ENCODE results near the gene ARHGEF28. TPM values are rescaled to one million over a fixed set of nuclear protein-coding genes. Genes with fewer than 3 reads are reported as not detected.

ARHGEF28 gene
- total RNA-seq, 4 donors from 2014 or later = 30.9 to 54.7 (median 36.2) TPM

- intact Hi-C loops (cut with DNase I; ENCODE audit: low total_unique reads) = no loop called here
- TF ChIP-seq POLR2A (IDR thresholded peaks at IDR 0.05) = no peak
- TF ChIP-seq, protein P1, sequence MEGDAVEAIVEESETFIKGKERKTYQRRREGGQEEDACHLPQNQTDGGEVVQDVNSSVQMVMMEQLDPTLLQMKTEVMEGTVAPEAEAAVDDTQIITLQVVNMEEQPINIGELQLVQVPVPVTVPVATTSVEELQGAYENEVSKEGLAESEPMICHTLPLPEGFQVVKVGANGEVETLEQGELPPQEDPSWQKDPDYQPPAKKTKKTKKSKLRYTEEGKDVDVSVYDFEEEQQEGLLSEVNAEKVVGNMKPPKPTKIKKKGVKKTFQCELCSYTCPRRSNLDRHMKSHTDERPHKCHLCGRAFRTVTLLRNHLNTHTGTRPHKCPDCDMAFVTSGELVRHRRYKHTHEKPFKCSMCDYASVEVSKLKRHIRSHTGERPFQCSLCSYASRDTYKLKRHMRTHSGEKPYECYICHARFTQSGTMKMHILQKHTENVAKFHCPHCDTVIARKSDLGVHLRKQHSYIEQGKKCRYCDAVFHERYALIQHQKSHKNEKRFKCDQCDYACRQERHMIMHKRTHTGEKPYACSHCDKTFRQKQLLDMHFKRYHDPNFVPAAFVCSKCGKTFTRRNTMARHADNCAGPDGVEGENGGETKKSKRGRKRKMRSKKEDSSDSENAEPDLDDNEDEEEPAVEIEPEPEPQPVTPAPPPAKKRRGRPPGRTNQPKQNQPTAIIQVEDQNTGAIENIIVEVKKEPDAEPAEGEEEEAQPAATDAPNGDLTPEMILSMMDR (IDR thresholded peaks at IDR 0.05) = no peak
- WGBS, 2 donors = 53 to 62% methylated on average over 4 of the region's 4 CpGs
- DNase-seq (ENCODE audit: low spot score in 2 of 2) = no peak
- H3K4me3 ChIP-seq (ENCODE audit: low read depth, poor library complexity, severe bottlenecking) = no peak overlapping the region
Measured at GRCh38 chr5:73821003-73821402, 195.0 kb downstream of the ARHGEF28 start.

DNA sequence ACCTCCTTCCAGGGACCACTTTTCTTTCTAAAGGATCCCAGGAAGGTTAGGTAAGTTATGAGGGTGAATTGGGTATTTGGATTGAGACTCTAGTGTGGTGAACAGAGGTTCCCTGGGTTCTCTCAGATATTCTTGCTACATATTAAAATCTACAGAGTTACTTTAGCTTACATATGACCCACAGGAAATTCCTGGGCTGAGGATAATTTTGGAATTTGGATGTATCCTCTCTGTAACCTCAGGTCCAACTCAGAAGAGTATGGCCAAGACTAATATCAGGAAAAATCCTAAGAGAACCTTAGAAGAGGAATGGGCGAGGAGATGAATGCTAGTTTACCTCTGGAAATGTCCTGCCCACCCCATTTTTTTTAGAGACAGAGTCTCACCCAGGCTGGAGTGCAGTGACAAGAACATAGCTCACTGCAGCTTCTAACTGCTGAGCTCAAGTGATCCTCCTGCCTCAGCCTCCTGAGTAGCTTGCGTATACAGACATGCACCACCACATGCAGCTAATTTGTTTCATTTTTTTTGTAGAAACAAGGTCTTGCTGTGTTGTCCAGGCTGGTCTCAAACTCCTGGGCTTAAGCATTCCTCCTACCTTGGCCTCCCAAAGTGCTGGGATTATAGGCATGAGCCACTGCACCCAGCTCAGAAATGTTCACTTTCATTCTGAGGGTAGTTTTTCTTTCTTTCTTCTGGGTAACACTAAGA, 196.4 kb downstream of the ARHGEF28 start:
- 82 to 98% methylated on average over 2 of the region's 2 CpGs for WGBS, 2 donors
- intact Hi-C loops (cut with DNase I; ENCODE audit: low total_unique reads) = no loop called here
- DNase-seq (ENCODE audit: low spot score in 2 of 2) = no peak
- TF ChIP-seq, protein P1 (IDR thresholded peaks at IDR 0.05) = no peak
- TF ChIP-seq POLR2A (IDR thresholded peaks at IDR 0.05) = no peak
- H3K4me3 ChIP-seq (ENCODE audit: low read depth, poor library complexity, severe bottlenecking) = no peak overlapping the region

GRCh38 chr5:73822989-73823339, 197.0 kb downstream of the ARHGEF28 start:
- intact Hi-C loops (cut with DNase I; ENCODE audit: low total_unique reads) = no loop called here
- 31 to 55% methylated on average over 4 of the region's 4 CpGs for WGBS, 2 donors
- no peak for TF ChIP-seq POLR2A (IDR thresholded peaks at IDR 0.05)
- TF ChIP-seq, protein P1 (IDR thresholded peaks at IDR 0.05) = no peak
- DNase-seq (ENCODE audit: low spot score in 2 of 2) = no peak
- H3K4me3 ChIP-seq (ENCODE audit: low read depth, poor library complexity, severe bottlenecking) = no peak overlapping the region

DNA sequence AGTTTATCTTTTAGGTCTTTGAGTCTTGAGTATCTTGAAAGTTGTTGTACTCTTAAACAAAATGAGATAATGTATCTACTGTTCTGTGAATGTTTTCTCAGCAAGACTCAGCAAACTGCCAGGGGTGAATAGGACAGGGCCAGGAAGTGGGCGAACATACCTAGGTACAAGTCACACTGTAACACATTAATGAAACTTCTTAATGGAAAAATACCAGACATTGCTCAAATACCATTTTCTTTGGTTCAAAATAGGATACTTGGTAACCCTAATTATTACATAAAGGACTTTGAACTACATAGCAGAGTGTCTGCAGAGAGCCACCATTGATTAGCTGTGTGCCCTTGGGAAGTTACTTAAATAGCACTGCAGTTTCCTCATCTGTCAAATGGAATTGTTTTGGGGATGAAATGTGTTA, 197.5 kb downstream of the ARHGEF28 start:
- TF ChIP-seq, protein P1 (IDR thresholded peaks at IDR 0.05) = no peak
- no peak for TF ChIP-seq POLR2A (IDR thresholded peaks at IDR 0.05)
- no peak for DNase-seq (ENCODE audit: low spot score in 2 of 2)
- intact Hi-C loops (cut with DNase I; ENCODE audit: low total_unique reads) = no loop called here
- no peak overlapping the region for H3K4me3 ChIP-seq (ENCODE audit: low read depth, poor library complexity, severe bottlenecking)
- 66 to 67% methylated on average over 1 of the region's 1 CpG for WGBS, 2 donors

DNA sequence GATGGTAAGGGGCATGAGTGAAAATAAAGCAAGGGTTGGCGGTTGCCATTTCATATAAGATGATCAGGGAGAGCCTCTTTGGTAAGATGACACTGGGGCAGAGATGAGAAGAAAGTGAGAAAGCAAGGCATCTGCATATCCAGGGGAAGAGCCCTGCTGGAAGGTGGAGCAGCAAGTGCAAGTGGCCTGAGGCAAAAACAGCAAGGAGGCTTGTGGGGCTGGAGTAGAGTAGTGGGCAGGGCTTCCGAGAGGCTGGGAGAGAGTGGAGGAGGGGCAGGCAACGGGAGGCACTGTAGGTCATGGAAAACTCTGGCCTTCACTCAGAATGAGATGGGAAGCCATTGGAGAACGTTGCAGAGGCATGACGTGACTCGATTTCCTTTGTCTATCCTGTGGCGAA, 199.2 kb downstream of the ARHGEF28 start:
- TF ChIP-seq POLR2A (IDR thresholded peaks at IDR 0.05) = no peak
- TF ChIP-seq, protein P1 (IDR thresholded peaks at IDR 0.05) = no peak
- no peak overlapping the region for H3K4me3 ChIP-seq (ENCODE audit: low read depth, poor library complexity, severe bottlenecking)
- intact Hi-C loops (cut with DNase I; ENCODE audit: low total_unique reads) = no loop called here
- 71 to 73% methylated on average over 7 of the region's 7 CpGs for WGBS, 2 donors
- no peak for DNase-seq (ENCODE audit: low spot score in 2 of 2)

DNA sequence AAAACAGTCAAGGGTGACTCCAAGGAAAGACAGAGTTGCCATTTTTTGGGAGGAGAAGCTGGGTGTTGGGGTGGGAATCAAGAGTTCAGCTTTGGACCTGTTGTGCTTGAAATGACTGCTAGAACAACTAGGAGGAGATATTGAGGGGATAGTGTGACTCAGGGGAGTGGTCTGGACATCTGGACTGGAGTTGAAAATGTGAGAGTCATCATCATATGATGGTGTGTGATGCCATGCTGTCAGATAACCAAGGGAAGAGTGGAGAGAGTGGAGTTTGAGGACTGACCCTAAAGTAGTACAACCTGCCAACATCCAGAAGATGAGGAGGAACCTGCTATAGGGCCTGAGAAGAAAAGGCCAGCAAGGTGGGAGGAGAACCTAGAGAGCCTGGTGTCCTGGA, 199.7 kb downstream of the ARHGEF28 start:
- intact Hi-C loops (cut with DNase I; ENCODE audit: low total_unique reads) = no loop called here
- no peak overlapping the region for H3K4me3 ChIP-seq (ENCODE audit: low read depth, poor library complexity, severe bottlenecking)
- no peak for DNase-seq (ENCODE audit: low spot score in 2 of 2)
- TF ChIP-seq, protein P1 (IDR thresholded peaks at IDR 0.05) = no peak
- TF ChIP-seq POLR2A (IDR thresholded peaks at IDR 0.05) = no peak
